Uterus (tissue), 4 donors: ENCODE measurements around the gene CDH4. TPM values are rescaled to one million over a fixed set of nuclear protein-coding genes. Genes with fewer than 3 reads are reported as not detected.

Experiments used
- DNase-seq, 2 donors: peaks; one replicate each; pipeline ENCODE4 v3.0.0-alpha.2; 2019 to 2020
- H3K27ac ChIP-seq, 2 donors: fragments of 200-600 bp; sonication (generic); 1 replicate in 1 of 2; 2 replicates in 1 of 2; pipeline ENCODE4 v1.5.1; 2016 to 2018
- H3K27me3 ChIP-seq, 2 donors: fragments of 200-600 bp; sonication (generic); one replicate each; pipeline ENCODE4 v1.5.1; 2018 to 2019; ENCODE audit warnings: control low read depth in 1 of 2
- H3K36me3 ChIP-seq, 2 donors: fragments of 200-600 bp; sonication (generic); one replicate each; pipeline ENCODE4 v1.5.1; 2019; ENCODE audit warnings: control low read depth in 1 of 2
- H3K4me1 ChIP-seq, 2 donors: fragments of 200-600 bp; sonication (generic); one replicate each; pipeline ENCODE4 v1.5.1; 2018 to 2019; ENCODE audit warnings: control low read depth in 1 of 2
- H3K4me3 ChIP-seq, 2 donors: fragments of 200-600 bp; sonication (generic); 1 replicate in 1 of 2; 2 replicates in 1 of 2; pipeline ENCODE4 v1.5.1; 2018 to 2019; ENCODE audit warnings: mild to moderate bottlenecking in 1 of 2
- H3K9me3 ChIP-seq, 2 donors: fragments of 200-600 bp; sonication (generic); one replicate each; pipeline ENCODE4 v1.5.1; 2019; ENCODE audit warnings: control low read depth in 1 of 2
- POLR2A ChIP-seq, 2 donors: fragments of 450-650 bp; IDR thresholded peaks; one replicate each; pipeline ENCODE4 v1.6.1; 2016; ENCODE audit warnings: antibody characterized with exemption in 2 of 2, mild to moderate bottlenecking in 1 of 2, moderate library complexity in 1 of 2
- intact Hi-C: fragments of 100-400 bp; cut with DNase I; formaldehyde crosslinking; loops from one replicate; pipeline ENCODE4 v1.15.1; 2023; ENCODE audit warnings: low total_unique reads
- total RNA-seq, 4 donors: library from RNA; depleted of rRNA in 3 of 4; stranded (reverse); fragments of >200 nt in 3 of 4; gene quantifications; one replicate each; pipeline versions ENCODE4 v1.1.0 to v1.2.4, GENCODE V29; 2014 to 2023
- TF ChIP-seq, protein P1 (sequence below), 4 experiments: fragments of 200-600 bp in 2 of 4; fragments of 450-650 bp in 2 of 4; sonication (generic) in 2 of 4; IDR thresholded peaks; one replicate each; pipeline ENCODE4 v1.5.1; 2016 to 2019; ENCODE audit warnings: antibody characterized with exemption in 4 of 4, mild to moderate bottlenecking in 2 of 4, moderate library complexity in 1 of 4
- donor health status: DM: yes; HTN: yes; CAD: no.

The CDH4 gene
- total RNA-seq, 4 donors from 2014 or later = under 0.01 to 0.55 TPM; not detected in 2

DNA sequence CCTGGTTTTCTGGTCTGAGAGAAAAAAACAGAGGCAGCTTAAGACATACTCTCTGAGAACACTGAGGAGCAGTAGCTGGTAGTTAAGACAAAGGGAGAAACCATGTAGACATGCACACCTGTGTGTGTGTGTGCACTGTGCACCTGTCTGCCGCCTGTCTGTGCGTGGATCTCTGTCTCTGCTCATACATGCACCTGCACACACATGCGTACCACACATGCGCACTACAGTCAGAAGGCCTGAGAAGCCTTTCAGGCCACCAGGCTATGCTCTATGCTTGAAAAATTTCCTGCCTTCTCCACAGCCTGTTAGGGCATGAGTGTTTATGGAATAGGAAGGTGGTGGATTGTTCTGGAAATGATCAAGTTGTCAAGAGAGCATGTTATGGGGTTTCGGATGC lies 103.5 kb downstream of the CDH4 start:
- TF ChIP-seq, protein P1, sequence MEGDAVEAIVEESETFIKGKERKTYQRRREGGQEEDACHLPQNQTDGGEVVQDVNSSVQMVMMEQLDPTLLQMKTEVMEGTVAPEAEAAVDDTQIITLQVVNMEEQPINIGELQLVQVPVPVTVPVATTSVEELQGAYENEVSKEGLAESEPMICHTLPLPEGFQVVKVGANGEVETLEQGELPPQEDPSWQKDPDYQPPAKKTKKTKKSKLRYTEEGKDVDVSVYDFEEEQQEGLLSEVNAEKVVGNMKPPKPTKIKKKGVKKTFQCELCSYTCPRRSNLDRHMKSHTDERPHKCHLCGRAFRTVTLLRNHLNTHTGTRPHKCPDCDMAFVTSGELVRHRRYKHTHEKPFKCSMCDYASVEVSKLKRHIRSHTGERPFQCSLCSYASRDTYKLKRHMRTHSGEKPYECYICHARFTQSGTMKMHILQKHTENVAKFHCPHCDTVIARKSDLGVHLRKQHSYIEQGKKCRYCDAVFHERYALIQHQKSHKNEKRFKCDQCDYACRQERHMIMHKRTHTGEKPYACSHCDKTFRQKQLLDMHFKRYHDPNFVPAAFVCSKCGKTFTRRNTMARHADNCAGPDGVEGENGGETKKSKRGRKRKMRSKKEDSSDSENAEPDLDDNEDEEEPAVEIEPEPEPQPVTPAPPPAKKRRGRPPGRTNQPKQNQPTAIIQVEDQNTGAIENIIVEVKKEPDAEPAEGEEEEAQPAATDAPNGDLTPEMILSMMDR (IDR thresholded peaks at IDR 0.05) = no peak
- H3K4me3 ChIP-seq = no peak overlapping the region
- no peak for DNase-seq
- H3K27me3 ChIP-seq = peaks cover 0 to 7% of the 10 kb centered on the region in 2 donors
- no peaks in the 10 kb centered on the region for H3K4me1 ChIP-seq
- intact Hi-C loops = no loop called here
- H3K36me3 ChIP-seq = no peaks in the 10 kb centered on the region
- H3K27ac ChIP-seq = no peak overlapping the region
- H3K9me3 ChIP-seq = no peaks in the 10 kb centered on the region

DNA sequence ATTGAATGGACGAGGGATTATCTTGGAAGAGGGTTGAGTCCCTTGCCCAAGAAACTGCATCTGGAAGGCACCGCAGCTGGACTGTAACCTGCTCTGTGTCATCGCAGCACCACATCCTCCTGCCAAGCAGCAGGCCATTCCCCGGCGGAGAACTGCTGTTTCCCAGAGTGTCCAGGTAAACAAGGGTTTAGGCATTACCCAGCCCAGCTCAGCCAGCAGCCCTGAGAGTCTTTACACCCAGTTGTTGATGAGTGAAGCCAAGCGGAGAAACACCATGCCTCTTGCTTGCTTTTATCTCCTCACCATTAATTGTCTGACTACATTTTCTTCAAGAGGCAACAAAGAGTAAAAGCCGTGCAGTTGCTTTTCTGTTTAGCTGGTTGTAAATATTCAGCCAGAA lies 104.1 kb downstream of the CDH4 start:
- TF ChIP-seq POLR2A (IDR thresholded peaks at IDR 0.05) = no peak
- H3K4me3 ChIP-seq = no peak overlapping the region
- H3K27ac ChIP-seq = no peak overlapping the region
- no peaks in the 10 kb centered on the region for H3K9me3 ChIP-seq
- H3K36me3 ChIP-seq = no peaks in the 10 kb centered on the region
- intact Hi-C loops = no loop called here
- no peak for DNase-seq
- H3K27me3 ChIP-seq = peaks cover 0 to 7% of the 10 kb centered on the region in 2 donors
- no peaks in the 10 kb centered on the region for H3K4me1 ChIP-seq

GRCh38 chr20:61357119-61357518 lies 105.1 kb downstream of the CDH4 start:
- Histone ChIP-seq H3K4me3 (no peak overlapping the region), H3K27me3 (peaks cover 0 to 3% of the 10 kb centered on the region in 2 donors), H3K9me3 (no peaks in the 10 kb centered on the region), H3K4me1 (no peaks in the 10 kb centered on the region), H3K27ac (no peak overlapping the region), H3K36me3 (no peaks in the 10 kb centered on the region)
- TF ChIP-seq POLR2A (IDR thresholded peaks at IDR 0.05) = no peak
- TF ChIP-seq, protein P1 (IDR thresholded peaks at IDR 0.05) = no peak
- no peak for DNase-seq
- intact Hi-C loops = no loop called here

- H3K4me1 ChIP-seq = no peaks in the 10 kb centered on the region
- intact Hi-C loops = no loop called here
- H3K27me3 ChIP-seq = no peaks in the 10 kb centered on the region
- no peak for DNase-seq
- H3K36me3 ChIP-seq = no peaks in the 10 kb centered on the region
- no peaks in the 10 kb centered on the region for H3K9me3 ChIP-seq
- no peak for TF ChIP-seq POLR2A (IDR thresholded peaks at IDR 0.05)
- TF ChIP-seq, protein P1 (IDR thresholded peaks at IDR 0.05) = no peak
- H3K4me3 ChIP-seq = no peak overlapping the region
- H3K27ac ChIP-seq = no peak overlapping the region
Measured at GRCh38 chr20:61359254-61359653, 107.2 kb downstream of the CDH4 start.

GRCh38 chr20:61360296-61360695 lies 108.2 kb downstream of the CDH4 start:
- H3K27ac ChIP-seq = no peak overlapping the region
- DNase-seq = no peak
- no peaks in the 10 kb centered on the region for H3K36me3 ChIP-seq
- intact Hi-C loops = no loop called here
- H3K4me1 ChIP-seq = no peaks in the 10 kb centered on the region
- no peak for TF ChIP-seq POLR2A (IDR thresholded peaks at IDR 0.05)
- TF ChIP-seq, protein P1 (IDR thresholded peaks at IDR 0.05) = no peak
- no peaks in the 10 kb centered on the region for H3K9me3 ChIP-seq
- no peaks in the 10 kb centered on the region for H3K27me3 ChIP-seq
- no peak overlapping the region for H3K4me3 ChIP-seq

DNA sequence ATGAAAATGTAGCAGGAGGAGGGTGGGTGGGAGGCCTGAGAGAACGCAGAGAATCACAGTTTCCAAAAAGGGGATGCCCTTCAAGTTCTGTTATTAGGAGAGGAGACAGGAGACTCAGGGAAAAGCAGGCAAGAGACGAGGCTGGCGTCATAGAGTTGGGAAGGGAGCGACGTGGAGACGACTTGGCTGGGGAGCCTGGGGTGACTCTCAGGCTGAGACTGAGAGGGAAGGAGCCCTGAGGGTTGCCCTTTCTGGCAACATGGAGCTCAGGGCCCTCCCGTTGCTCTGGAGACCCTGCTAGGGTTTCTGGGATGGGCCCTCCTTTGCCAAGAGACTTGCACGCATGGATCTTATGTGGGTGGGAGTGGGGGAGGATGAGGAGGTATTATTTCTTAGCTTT lies 108.9 kb downstream of the CDH4 start:
- no peak for DNase-seq
- Histone ChIP-seq H3K27ac (no peak overlapping the region), H3K4me1 (no peaks in the 10 kb centered on the region), H3K4me3 (no peak overlapping the region), H3K36me3 (no peaks in the 10 kb centered on the region), H3K9me3 (no peaks in the 10 kb centered on the region), H3K27me3 (no peaks in the 10 kb centered on the region)
- intact Hi-C loops = no loop called here
- TF ChIP-seq, protein P1 (IDR thresholded peaks at IDR 0.05) = no peak
- no peak for TF ChIP-seq POLR2A (IDR thresholded peaks at IDR 0.05)
